ENCODE results near the gene ARHGEF7. TPM values are rescaled to one million over a fixed set of nuclear protein-coding genes. Genes with fewer than 3 reads are reported as not detected.

ARHGEF7 gene
- total RNA-seq, 4 donors from 2014 or later = 79.2 to 173 (median 114) TPM

GRCh38 chr13:111153977-111154332, 38.8 kb downstream of the ARHGEF7 start:
- no peak for TF ChIP-seq CTCF (IDR thresholded peaks at IDR 0.05; ENCODE audit: low read depth)

- no peak for TF ChIP-seq CTCF (IDR thresholded peaks at IDR 0.05; ENCODE audit: low read depth)
These were observed 41.3 kb downstream of the ARHGEF7 start for GRCh38 chr13:111156421-111156820.

DNA sequence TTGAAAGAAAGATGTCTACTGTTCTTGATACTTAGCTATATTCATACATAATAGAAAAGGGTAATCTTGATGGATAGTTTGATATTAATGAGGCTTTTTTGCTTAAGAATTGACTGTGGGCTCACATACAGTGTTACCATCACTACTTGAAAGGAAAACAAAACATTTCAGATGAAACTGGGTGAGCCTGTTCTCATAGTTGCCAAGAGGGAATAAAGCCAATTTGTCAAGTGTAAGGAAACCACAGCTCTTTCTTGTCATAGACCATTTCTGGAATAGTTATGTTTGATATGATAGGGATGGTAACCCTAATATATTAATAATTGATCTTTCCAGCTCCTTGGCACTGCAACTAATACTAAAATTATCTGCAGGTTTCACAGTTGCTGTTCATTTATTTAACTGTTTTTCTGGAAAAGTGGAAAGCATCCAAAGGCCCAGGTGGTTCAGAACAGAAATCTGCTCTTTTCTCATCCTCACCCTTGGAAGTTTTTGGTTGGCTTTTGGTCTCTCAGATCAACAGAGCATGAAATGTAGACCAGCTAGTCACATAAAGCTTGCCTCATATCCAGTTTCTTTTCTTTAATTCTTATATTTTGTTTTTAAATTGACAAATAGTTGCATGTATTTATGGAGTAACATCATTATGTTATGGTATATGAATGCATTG, 43.2 kb downstream of the ARHGEF7 start:
- TF ChIP-seq CTCF (IDR thresholded peaks at IDR 0.05; ENCODE audit: low read depth) = no peak

DNA sequence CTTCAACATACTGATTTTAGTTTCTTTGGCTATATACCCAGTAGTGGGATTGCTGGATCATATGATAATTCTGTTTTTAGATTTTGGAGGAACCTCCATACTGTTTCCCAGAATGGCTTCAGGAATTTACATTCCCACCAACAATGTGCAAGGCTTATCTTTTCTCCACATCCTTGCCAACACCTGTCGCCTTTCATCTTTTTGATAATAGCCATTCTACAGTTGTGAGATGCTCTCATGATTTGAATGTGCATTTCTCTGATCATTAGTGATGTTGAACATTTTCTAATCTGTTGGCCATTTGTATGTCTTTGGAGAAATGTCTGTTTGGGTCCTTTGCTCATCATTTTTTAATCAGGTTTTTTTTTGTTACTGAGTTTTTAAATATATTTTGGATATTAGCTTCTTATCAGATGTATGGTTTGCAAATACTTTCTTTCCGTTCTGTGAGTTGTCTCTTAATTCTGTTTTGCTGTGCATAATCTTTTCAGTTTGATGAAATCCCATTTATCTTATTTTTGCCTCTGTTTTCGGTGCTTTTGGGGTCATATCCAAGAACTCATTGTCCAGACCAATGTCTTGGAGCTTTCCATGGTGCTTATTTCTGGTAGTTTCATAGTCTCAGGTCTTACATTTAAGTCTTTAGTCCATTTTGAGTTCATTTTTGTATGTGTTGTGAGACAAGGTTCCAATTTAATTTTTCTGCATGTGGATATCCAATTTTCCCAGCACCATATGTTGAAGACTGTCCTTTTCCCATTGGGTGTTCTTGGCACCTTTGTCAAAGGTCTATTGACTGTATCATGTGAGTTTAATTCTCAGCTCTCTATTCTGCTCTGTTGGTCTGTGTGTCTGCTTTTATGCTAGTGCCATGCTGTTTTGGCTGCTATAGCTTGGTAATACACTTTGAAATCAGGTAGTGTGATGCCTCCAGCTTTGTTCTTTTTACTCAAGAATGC, 44.5 kb downstream of the ARHGEF7 start:
- no peak for TF ChIP-seq CTCF (IDR thresholded peaks at IDR 0.05; ENCODE audit: low read depth)

DNA sequence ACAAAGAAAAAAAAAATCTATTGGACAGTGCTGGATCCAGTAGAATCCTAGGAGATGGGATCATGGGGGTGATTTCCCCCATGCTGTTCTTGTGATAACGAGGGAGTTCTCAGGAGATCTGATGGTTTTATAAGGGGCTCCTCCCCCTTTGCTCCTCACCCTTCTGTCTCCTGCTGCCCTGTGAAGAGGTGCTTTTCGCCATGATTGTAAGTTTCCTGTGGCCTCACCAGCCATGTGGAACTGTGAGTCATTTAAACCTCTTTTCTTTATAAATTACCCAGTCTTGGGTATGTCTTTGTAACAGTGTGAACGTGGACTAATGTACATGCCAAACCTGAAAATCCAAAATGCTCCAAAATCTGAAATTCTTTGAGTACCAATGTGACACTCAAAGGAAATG, 45.5 kb downstream of the ARHGEF7 start:
- TF ChIP-seq CTCF (IDR thresholded peaks at IDR 0.05; ENCODE audit: low read depth) = no peak

GRCh38 chr13:111161601-111162600, 46.8 kb downstream of the ARHGEF7 start:
- no peak for TF ChIP-seq CTCF (IDR thresholded peaks at IDR 0.05; ENCODE audit: low read depth)

Measured in subcutaneous adipose tissue (tissue), 4 donors.